Activated B cell treated with CpG ODN at 0.5 μM for 24 hours (primary cell): ENCODE measurements around the gene LGI2. TPM values are rescaled to one million over a fixed set of nuclear protein-coding genes. Genes with fewer than 3 reads are reported as not detected.

Source experiments
- ATAC-seq: fragments of 200-7000 bp; cut with Tn5 transposase; one replicate; pipeline ENCODE4 v1.10.0; 2021; ENCODE audit warnings: low read depth, mild to moderate bottlenecking, moderate library complexity
- CTCF ChIA-PET: fragments of 350-600 bp; sonication (Branson Sonifier 250); formaldehyde crosslinking; loops from one replicate; lab custom pipeline; 2021; ENCODE audit warnings: antibody characterized with exemption; lab: Charles Lee
- POLR2A ChIA-PET: fragments of 350-600 bp; sonication (Branson Sonifier 250); formaldehyde crosslinking; loops from one replicate; lab custom pipeline; 2021; ENCODE audit warnings: antibody characterized with exemption; lab: Charles Lee
- DNase-seq: peaks from one replicate; pipeline ENCODE4 v3.0.0; 2022
- H3K27ac Mint-ChIP-seq: one replicate; pipeline ENCODE4 v1.8.0; 2020; ENCODE audit warnings: mixed read lengths
- H3K27me3 Mint-ChIP-seq: one replicate; pipeline ENCODE4 v1.8.0; 2021; ENCODE audit warnings: mixed read lengths
- H3K36me3 Mint-ChIP-seq: one replicate; pipeline ENCODE4 v1.8.0; 2021; ENCODE audit warnings: low read depth, mixed read lengths
- H3K4me1 Mint-ChIP-seq: one replicate; pipeline ENCODE4 v1.8.0; 2021; ENCODE audit warnings: mixed read lengths
- H3K4me3 Mint-ChIP-seq: one replicate; pipeline ENCODE4 v1.8.0; 2020; ENCODE audit warnings: mild to moderate bottlenecking, mixed read lengths
- H3K9me3 Mint-ChIP-seq: one replicate; pipeline ENCODE4 v1.8.0; 2020; ENCODE audit warnings: mixed read lengths
- intact Hi-C: fragments of 100-400 bp; cut with micrococcal nuclease; formaldehyde crosslinking; loops from one replicate; pipeline ENCODE4 v1.15.1; 2024
- total RNA-seq: library from RNA; stranded (reverse); gene quantifications from 2 replicates; pipeline ENCODE4 v1.2.3, GENCODE V29; 2022
- TF ChIP-seq, protein P1 (sequence below): fragments of 200-600 bp; IDR thresholded peaks from one replicate; pipeline ENCODE4 v1.8.0; 2022; ENCODE audit warnings: antibody characterized with exemption, mild to moderate bottlenecking

LGI2 gene
- total RNA-seq, 1 donor from 2014 or later, result not detected

DNA sequence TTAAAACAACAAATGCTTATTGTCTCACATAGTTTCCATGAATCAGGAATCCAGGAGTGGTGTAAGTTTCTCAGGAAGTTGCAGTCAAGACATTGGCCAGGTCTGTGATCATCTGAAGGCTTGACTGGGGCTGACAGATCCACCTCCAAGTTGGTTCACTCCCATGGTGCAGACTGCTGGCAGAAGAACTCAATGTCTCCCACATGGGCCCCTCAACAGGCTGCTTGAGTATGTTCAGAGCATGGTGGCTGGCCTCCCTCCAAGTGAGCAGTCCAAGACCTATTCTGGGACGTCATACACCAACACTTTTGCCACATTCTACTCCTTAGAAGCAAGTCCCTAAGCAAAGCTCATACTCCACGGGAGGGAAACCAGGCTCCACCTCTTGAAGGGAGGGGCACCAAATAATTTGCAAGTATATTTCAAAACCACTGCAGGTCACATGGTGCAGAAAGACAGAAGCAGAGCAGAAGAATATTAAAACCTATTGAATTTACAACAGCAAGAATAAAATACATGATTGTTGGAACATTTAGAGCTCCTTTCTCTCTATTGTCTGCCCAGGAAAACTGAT, 35.3 kb downstream of the LGI2 start:
- Mint-ChIP-seq H3K4me3 (no peak overlapping the region), H3K27me3 (peaks cover 8% of the 10 kb centered on the region), H3K9me3 (peaks cover 3% of the 10 kb centered on the region), H3K36me3 (no peaks in the 10 kb centered on the region), H3K27ac (no peak overlapping the region), H3K4me1 (peaks cover 7% of the 10 kb centered on the region)
- ATAC-seq (no peak), DNase-seq (no peak)
- TF ChIP-seq, protein P1, sequence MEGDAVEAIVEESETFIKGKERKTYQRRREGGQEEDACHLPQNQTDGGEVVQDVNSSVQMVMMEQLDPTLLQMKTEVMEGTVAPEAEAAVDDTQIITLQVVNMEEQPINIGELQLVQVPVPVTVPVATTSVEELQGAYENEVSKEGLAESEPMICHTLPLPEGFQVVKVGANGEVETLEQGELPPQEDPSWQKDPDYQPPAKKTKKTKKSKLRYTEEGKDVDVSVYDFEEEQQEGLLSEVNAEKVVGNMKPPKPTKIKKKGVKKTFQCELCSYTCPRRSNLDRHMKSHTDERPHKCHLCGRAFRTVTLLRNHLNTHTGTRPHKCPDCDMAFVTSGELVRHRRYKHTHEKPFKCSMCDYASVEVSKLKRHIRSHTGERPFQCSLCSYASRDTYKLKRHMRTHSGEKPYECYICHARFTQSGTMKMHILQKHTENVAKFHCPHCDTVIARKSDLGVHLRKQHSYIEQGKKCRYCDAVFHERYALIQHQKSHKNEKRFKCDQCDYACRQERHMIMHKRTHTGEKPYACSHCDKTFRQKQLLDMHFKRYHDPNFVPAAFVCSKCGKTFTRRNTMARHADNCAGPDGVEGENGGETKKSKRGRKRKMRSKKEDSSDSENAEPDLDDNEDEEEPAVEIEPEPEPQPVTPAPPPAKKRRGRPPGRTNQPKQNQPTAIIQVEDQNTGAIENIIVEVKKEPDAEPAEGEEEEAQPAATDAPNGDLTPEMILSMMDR, result no peak
- ChIA-PET CTCF (interaction anchor here (1.2 kb wide), 1 partner anchor 15 kb away, joined by 4 read pairs; no protein-coding TSS in a partner anchor), POLR2A (no interaction called here)
- intact Hi-C loops, result no loop called here

DNA sequence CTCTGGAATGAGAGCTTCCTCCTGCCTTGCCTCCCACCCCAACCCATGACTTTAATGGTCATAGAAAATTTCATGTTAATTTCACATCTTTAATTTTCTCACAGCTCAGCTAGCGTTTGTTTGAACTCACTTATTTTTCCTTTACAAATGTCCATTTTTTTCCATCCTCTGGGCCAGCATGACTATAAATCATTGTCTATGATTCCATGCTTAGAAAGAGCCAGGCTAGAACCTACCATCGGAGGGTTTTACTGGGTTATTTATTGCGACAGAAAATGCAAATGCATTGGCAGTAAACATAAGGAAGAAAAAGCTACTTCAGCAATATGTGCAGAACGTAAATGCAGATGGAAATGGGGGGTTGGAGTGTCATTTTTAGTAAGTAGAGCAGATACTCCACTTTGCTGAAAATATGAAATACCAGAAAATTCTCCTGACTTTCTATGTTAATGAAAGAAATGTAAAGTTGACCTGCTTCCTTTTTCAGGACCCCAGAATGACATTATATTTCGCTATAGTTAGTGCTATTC, 37.1 kb downstream of the LGI2 start:
- POLR2A ChIA-PET, result no interaction called here

DNA sequence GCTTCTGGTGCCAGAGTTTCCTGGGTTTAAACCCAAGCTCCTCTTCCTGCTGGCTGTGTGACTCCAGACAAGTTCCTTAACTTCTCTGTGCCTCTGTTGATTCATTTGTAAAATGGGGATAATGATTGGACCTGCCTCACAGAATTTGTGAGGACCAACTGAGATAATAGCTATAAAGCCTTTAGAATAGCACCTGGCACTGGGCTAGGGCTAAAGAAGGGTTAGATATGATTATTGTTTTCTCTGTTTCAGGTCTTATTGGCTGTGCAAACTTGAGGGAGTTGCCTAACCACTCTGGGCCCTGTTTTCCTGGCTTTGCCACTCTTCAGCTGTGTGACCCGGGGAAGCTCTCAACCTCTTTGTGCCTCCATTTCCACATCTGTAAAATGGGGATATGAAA, 37.8 kb downstream of the LGI2 start:
- Mint-ChIP-seq H3K36me3 (no peaks in the 10 kb centered on the region), H3K4me1 (no peaks in the 10 kb centered on the region), H3K27ac (no peak overlapping the region), H3K27me3 (peaks cover 6% of the 10 kb centered on the region), H3K9me3 (peaks cover 3% of the 10 kb centered on the region), H3K4me3 (no peak overlapping the region)
- ChIA-PET POLR2A (no interaction called here), CTCF (no interaction called here)
- intact Hi-C loops, result no loop called here
- TF ChIP-seq, protein P1, result no peak
- DNase-seq (no peak), ATAC-seq (no peak)

More for the DNA sequence above, 37.1 kb downstream of the LGI2 start:
- CTCF ChIA-PET, result no interaction called here
- H3K9me3 Mint-ChIP-seq, result peaks cover 3% of the 10 kb centered on the region
- intact Hi-C loops, result no loop called here
- H3K36me3 Mint-ChIP-seq, result no peaks in the 10 kb centered on the region
- DNase-seq (no peak), ATAC-seq (no peak)
- no peak overlapping the region for H3K27ac Mint-ChIP-seq
- no peak overlapping the region for H3K4me3 Mint-ChIP-seq
- peaks cover 6% of the 10 kb centered on the region for H3K27me3 Mint-ChIP-seq
- H3K4me1 Mint-ChIP-seq, result no peaks in the 10 kb centered on the region
- TF ChIP-seq, protein P1, result no peak

DNA sequence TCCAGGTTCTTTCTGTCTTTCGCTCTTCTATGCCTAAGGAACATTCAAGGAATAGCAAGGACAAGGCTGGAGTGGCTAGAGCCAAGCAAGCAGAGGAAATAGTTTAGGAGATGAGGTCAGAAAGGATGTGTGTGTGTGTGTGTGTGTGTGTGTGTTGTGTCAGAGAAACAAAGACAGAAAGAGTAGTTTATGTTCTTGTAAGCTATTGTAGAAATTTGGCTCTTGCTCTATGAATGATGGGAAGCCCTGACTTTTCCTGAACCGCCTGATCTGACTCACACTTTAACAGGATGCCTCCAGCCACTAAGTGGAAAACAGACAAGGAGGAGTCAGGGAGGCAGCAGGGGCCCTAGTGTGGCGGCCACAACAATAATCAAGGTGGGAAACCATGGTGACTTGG, 39.7 kb downstream of the LGI2 start:
- Mint-ChIP-seq H3K4me1 (no peaks in the 10 kb centered on the region), H3K4me3 (no peak overlapping the region), H3K9me3 (peaks cover 3% of the 10 kb centered on the region), H3K36me3 (no peaks in the 10 kb centered on the region), H3K27ac (no peak overlapping the region), H3K27me3 (peaks cover 6% of the 10 kb centered on the region)
- TF ChIP-seq, protein P1, result no peak
- DNase-seq (no peak), ATAC-seq (no peak)
- intact Hi-C loops, result no loop called here
- CTCF ChIA-PET, result interaction anchor here (1.2 to 1.6 kb wide), 2 partner anchors 10 to 14 kb away, joined by 3 to 10 read pairs; no protein-coding TSS in a partner anchor
- POLR2A ChIA-PET, result no interaction called here

DNA sequence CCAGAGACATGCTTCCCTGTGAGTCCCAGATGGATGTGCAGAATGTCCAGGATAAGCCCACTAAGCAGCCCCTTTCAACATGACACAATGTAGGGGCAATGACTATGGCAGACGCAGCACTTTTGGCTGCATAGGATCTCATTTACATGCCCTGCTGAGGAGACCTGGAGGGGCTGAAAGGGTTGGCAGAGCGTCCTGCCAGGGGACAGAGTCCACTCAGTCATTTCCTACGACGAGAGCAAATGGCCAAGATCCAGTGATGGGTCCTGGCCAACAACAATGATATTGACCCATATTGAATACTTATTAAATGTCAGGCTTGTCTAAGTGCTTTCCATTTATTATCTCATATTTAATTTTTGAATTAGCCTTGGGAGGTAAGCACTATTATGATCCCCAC, 41.4 kb downstream of the LGI2 start:
- Mint-ChIP-seq H3K27ac (no peak overlapping the region), H3K27me3 (peaks cover 4% of the 10 kb centered on the region), H3K9me3 (peaks cover 3% of the 10 kb centered on the region), H3K4me1 (no peaks in the 10 kb centered on the region), H3K4me3 (no peak overlapping the region), H3K36me3 (no peaks in the 10 kb centered on the region)
- intact Hi-C loops, result no loop called here
- TF ChIP-seq, protein P1, result no peak
- no peak for DNase-seq
- no peak for ATAC-seq
- POLR2A ChIA-PET, result no interaction called here
- CTCF ChIA-PET, result interaction anchor here (1.6 kb wide), 1 partner anchor 9 kb away, joined by 10 read pairs; no protein-coding TSS in a partner anchor
